Endothelial cell of umbilical vein (primary cell): Measurements from ENCODE around the gene SMIM24.

Experiments
- CTCF ChIP-seq, 2 donors: IDR thresholded peaks; 1 replicate in 1 of 2; 2 replicates in 1 of 2; pipeline ENCODE4 v1.5.1; 2011; ENCODE audit warnings: low read length in 2 of 2, mild to moderate bottlenecking in 2 of 2, moderate library complexity in 2 of 2, control low read depth in 1 of 2, inconsistent platforms in 1 of 2, low read depth in 1 of 2; ENCODE audit not compliant: insufficient read depth in 1 of 2; ENCODE audit errors: extremely low read depth in 1 of 2
- EZH2 ChIP-seq: IDR thresholded peaks from 2 replicates; pipeline ENCODE4 v1.6.1; 2012; ENCODE audit warnings: borderline replicate concordance, low read depth, mild to moderate bottlenecking, moderate library complexity, low read length, inconsistent platforms; ENCODE audit not compliant: severe bottlenecking
- FOS ChIP-seq: IDR thresholded peaks from 2 replicates; pipeline ENCODE4 v1.6.1; 2011; ENCODE audit warnings: mild to moderate bottlenecking, low read length, moderate library complexity, borderline replicate concordance; ENCODE audit not compliant: insufficient read depth
- JUN ChIP-seq: IDR thresholded peaks from 2 replicates; pipeline ENCODE4 v1.6.1; 2011; ENCODE audit warnings: borderline replicate concordance, low read depth; ENCODE audit not compliant: insufficient read length, insufficient read depth
- MAX ChIP-seq: IDR thresholded peaks from 2 replicates; pipeline ENCODE4 v1.6.1; 2011; ENCODE audit not compliant: insufficient read depth, insufficient read length
- POLR2A ChIP-seq: IDR thresholded peaks from 2 replicates; pipeline ENCODE4 v1.6.1; 2012; ENCODE audit warnings: low read depth, mild to moderate bottlenecking, control low read depth, low read length

- TF ChIP-seq CTCF (IDR thresholded peaks at IDR 0.05; ENCODE audit: extremely low read depth in 1 of 2, insufficient read depth in 1 of 2, low read depth in 1 of 2, low read length in 2 of 2) (no peak), POLR2A (no peak), JUN (no peak), MAX (no peak), EZH2 (no peak), FOS (no peak)
Measured at GRCh38 chr19:3466635-3467034, 13.7 kb downstream of the SMIM24 start.
